Measurements from ENCODE around the gene CYP19A1.

Gene CYP19A1

GRCh38 chr15:51338496-51338895 is at the start of gene CYP19A1:
CYP19A1 (minus strand) TSS chr15:51338596; CDS start chr15:51242912, 95,684 bp downstream.
- DNase-seq = no peak

GRCh38 chr15:51387699-51388041 is 49.3 kb upstream of the CYP19A1 start:
- DNase-seq = no peak

- DNase-seq = no peak
Measured at GRCh38 chr15:51386960-51387698, 48.7 kb upstream of the CYP19A1 start.

- DNase-seq = no peak
Measured at GRCh38 chr15:51386486-51386885, 48.1 kb upstream of the CYP19A1 start.

- DNase-seq = no peak
Measured at GRCh38 chr15:51386029-51386428, 47.6 kb upstream of the CYP19A1 start.

GRCh38 chr15:51382787-51383186 is 44.4 kb upstream of the CYP19A1 start:
- no peak for DNase-seq

- DNase-seq = peak; percentile 26 to 65
Measured at GRCh38 chr15:51380999-51381806, 42.8 kb upstream of the CYP19A1 start.

- DNase-seq = no peak
Measured at GRCh38 chr15:51379390-51379789, 41.0 kb upstream of the CYP19A1 start.

GRCh38 chr15:51378406-51378805 is 40.0 kb upstream of the CYP19A1 start:
- DNase-seq = no peak

GRCh38 chr15:51377038-51377786 is 38.8 kb upstream of the CYP19A1 start:
- DNase-seq = no peak

- DNase-seq = no peak
Measured at GRCh38 chr15:51375966-51376640, 37.7 kb upstream of the CYP19A1 start.

- no peak for DNase-seq
Measured at GRCh38 chr15:51374131-51374530, 35.7 kb upstream of the CYP19A1 start.

- no peak for DNase-seq
Measured at GRCh38 chr15:51371266-51371665, 32.9 kb upstream of the CYP19A1 start.

GRCh38 chr15:51369451-51369761 is 31.0 kb upstream of the CYP19A1 start:
- DNase-seq = no peak

- DNase-seq = no peak
Measured at GRCh38 chr15:51368751-51369450, 30.5 kb upstream of the CYP19A1 start.

- DNase-seq = no peak
Measured at GRCh38 chr15:51368307-51368706, 29.9 kb upstream of the CYP19A1 start.

- DNase-seq = no peak
Measured at GRCh38 chr15:51367322-51367976, 29.1 kb upstream of the CYP19A1 start.

GRCh38 chr15:51366920-51367319 is 28.5 kb upstream of the CYP19A1 start:
- DNase-seq = no peak

- DNase-seq = no peak
Measured at GRCh38 chr15:51366071-51366470, 27.7 kb upstream of the CYP19A1 start.

GRCh38 chr15:51365417-51365816 is 27.0 kb upstream of the CYP19A1 start:
- no peak for DNase-seq

- no peak for DNase-seq
Measured at GRCh38 chr15:51363383-51363782, 25.0 kb upstream of the CYP19A1 start.

- DNase-seq = no peak
Measured at GRCh38 chr15:51359981-51360380, 21.6 kb upstream of the CYP19A1 start.

Data from SW 1271 (cell line).